CD8-positive, alpha-beta memory T cell (primary cell): ENCODE data around the gene SLC38A4. TPM values are rescaled to one million over a fixed set of nuclear protein-coding genes. Genes with fewer than 3 reads are reported as not detected.

Experiments
- CTCF ChIA-PET: fragments of 350-600 bp; sonication (Branson Sonifier 250); formaldehyde crosslinking; loops from one replicate; lab custom pipeline; 2021; ENCODE audit warnings: antibody characterized with exemption; lab: Charles Lee
- POLR2A ChIA-PET: fragments of 350-600 bp; sonication (Branson Sonifier 250); formaldehyde crosslinking; loops from one replicate; lab custom pipeline; 2021; ENCODE audit warnings: antibody characterized with exemption; lab: Charles Lee
- DNase-seq, 5 donors: peaks; one replicate each; pipeline versions ENCODE4 v3.0.0 to v3.0.0-alpha.2; 2020 to 2022; ENCODE audit warnings: mixed read lengths in 1 of 5
- H3K27ac ChIP-seq: one replicate; pipeline ENCODE4 v1.7.0; 2013; ENCODE audit warnings: low read depth, mild to moderate bottlenecking, low read length, moderate library complexity
- H3K27me3 ChIP-seq: 2 replicates; pipeline ENCODE4 v1.7.0; 2013; ENCODE audit warnings: low read length, mild to moderate bottlenecking; ENCODE audit not compliant: insufficient read depth, poor library complexity, severe bottlenecking
- H3K36me3 ChIP-seq: 2 replicates; pipeline ENCODE4 v1.7.0; 2013; ENCODE audit warnings: mild to moderate bottlenecking, low read length, moderate library complexity; ENCODE audit not compliant: insufficient read depth
- H3K4me1 ChIP-seq: 2 replicates; pipeline ENCODE4 v1.7.0; 2013; ENCODE audit warnings: mild to moderate bottlenecking, low read length, moderate library complexity; ENCODE audit not compliant: insufficient read depth
- H3K4me3 ChIP-seq: 2 replicates; pipeline ENCODE4 v1.7.0; 2013; ENCODE audit warnings: mild to moderate bottlenecking, low read length
- H3K9me3 ChIP-seq: 2 replicates; pipeline ENCODE4 v1.7.0; 2013; ENCODE audit warnings: mild to moderate bottlenecking, low read length
- H3K27ac Mint-ChIP-seq, 8 donors: one replicate each; pipeline ENCODE4 v1.8.0; 2020 to 2021; ENCODE audit warnings: mixed read lengths in 8 of 8, mild to moderate bottlenecking in 6 of 8, inconsistent platforms in 3 of 8, moderate library complexity in 3 of 8
- H3K27me3 Mint-ChIP-seq, 2 donors: one replicate each; pipeline ENCODE4 v1.8.0; 2020 to 2021; ENCODE audit warnings: mixed read lengths in 2 of 2, mild to moderate bottlenecking in 1 of 2, moderate library complexity in 1 of 2
- H3K36me3 Mint-ChIP-seq, 3 donors: one replicate each; pipeline ENCODE4 v1.8.0; 2020 to 2021; ENCODE audit warnings: mixed read lengths in 3 of 3, inconsistent platforms in 1 of 3, mild to moderate bottlenecking in 1 of 3
- H3K4me1 Mint-ChIP-seq, 3 donors: one replicate each; pipeline ENCODE4 v1.8.0; 2020 to 2021; ENCODE audit warnings: mixed read lengths in 3 of 3, inconsistent platforms in 1 of 3, mild to moderate bottlenecking in 1 of 3
- H3K4me3 Mint-ChIP-seq, 7 donors: one replicate each; pipeline ENCODE4 v1.8.0; 2020 to 2021; ENCODE audit warnings: mixed read lengths in 7 of 7, mild to moderate bottlenecking in 6 of 7, moderate library complexity in 4 of 7, inconsistent platforms in 2 of 7
- H3K9me3 Mint-ChIP-seq, 5 donors: one replicate each; pipeline ENCODE4 v1.8.0; 2020 to 2022; ENCODE audit warnings: mixed read lengths in 5 of 5, mild to moderate bottlenecking in 3 of 5, moderate library complexity in 2 of 5, inconsistent platforms in 1 of 5
- polyA plus RNA-seq: library from polyadenylated mRNA; unstranded; fragments of 300-500 nt; fragmentation: Illumina TruSeq; gene quantifications from one replicate; pipeline ENCODE4 v1.2.3, GENCODE V29; 2021
- total RNA-seq, 2 experiments: library from RNA; stranded (reverse); gene quantifications; one replicate each; pipeline ENCODE4 v1.2.3, GENCODE V29; 2021

Gene SLC38A4
- total RNA-seq (not detected), polyA plus RNA-seq (not detected)

GRCh38 chr12:46825591-46826414, at the start of gene SLC38A4:
Gene SLC38A4, minus strand, starts transcription at chr12:46825997. Its CDS starts 32,926 bp downstream, at chr12:46793071.
- DNase-seq, result no peak
- H3K4me1 ChIP-seq, result no peaks in the 10 kb centered on the region
- Mint-ChIP-seq H3K27ac (no peak within 1 kb of the TSS), H3K9me3 (no peaks in the 10 kb centered on the region), H3K27me3 (peaks cover 31 to 81% of the 10 kb centered on the region in 2 donors), H3K4me3 (no peak within 1 kb of the TSS), H3K36me3 (peaks cover 0 to 5% (median 2%) of the 10 kb centered on the region in 3 donors), H3K4me1 (peaks cover 0 to 2% (median 0%) of the 10 kb centered on the region in 3 donors)
- H3K36me3 ChIP-seq, result no peaks in the 10 kb centered on the region
- H3K9me3 ChIP-seq, result no peaks in the 10 kb centered on the region
- H3K27ac ChIP-seq, result no peak within 1 kb of the TSS
- no peaks in the 10 kb centered on the region for H3K27me3 ChIP-seq
- ChIA-PET CTCF (no interaction called here), POLR2A (no interaction called here)
- no peak within 1 kb of the TSS for H3K4me3 ChIP-seq

- Histone ChIP-seq H3K36me3 (no peaks in the 10 kb centered on the region), H3K4me3 (no peak overlapping the region), H3K27ac (no peak overlapping the region), H3K27me3 (no peaks in the 10 kb centered on the region), H3K4me1 (no peaks in the 10 kb centered on the region), H3K9me3 (peaks cover 4% of the 10 kb centered on the region)
- ChIA-PET CTCF (no interaction called here), POLR2A (no interaction called here)
- H3K4me1 Mint-ChIP-seq, result no peaks in the 10 kb centered on the region
- peaks cover 3 to 40% of the 10 kb centered on the region in 2 donors for H3K27me3 Mint-ChIP-seq
- no peak overlapping the region for H3K4me3 Mint-ChIP-seq
- peaks cover 0 to 20% (median 2%) of the 10 kb centered on the region in 3 donors for H3K36me3 Mint-ChIP-seq
- peaks cover 4 to 33% (median 17%) of the 10 kb centered on the region in 5 donors for H3K9me3 Mint-ChIP-seq
- no peak for DNase-seq
- H3K27ac Mint-ChIP-seq, result no peak overlapping the region
Observed at GRCh38 chr12:46875095-46875494, 49.3 kb upstream of the SLC38A4 start.

DNA sequence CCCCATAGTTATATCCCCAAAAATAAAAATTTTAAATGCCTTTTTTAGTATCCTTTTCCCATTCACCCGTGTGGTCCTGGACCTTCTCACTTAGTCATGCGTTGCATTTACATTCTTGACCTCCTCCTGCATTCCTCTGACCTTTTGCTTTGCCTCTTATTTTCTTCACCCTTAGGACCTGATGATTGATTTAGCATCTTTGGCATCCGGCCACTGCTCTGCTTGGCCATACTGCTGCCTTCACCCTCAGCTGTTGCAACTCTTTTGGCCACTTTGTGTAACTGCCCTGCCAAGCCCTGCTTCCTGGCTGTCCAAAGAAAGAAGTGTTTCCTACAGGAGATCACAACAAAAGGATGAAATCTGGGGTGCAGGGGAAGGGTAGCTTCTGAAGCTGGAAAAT, 48.8 kb upstream of the SLC38A4 start:
- H3K27me3 ChIP-seq, result no peaks in the 10 kb centered on the region
- Mint-ChIP-seq H3K36me3 (peaks cover 0 to 20% (median 2%) of the 10 kb centered on the region in 3 donors), H3K4me1 (no peaks in the 10 kb centered on the region), H3K4me3 (no peak overlapping the region), H3K9me3 (peaks cover 4 to 33% (median 17%) of the 10 kb centered on the region in 5 donors), H3K27me3 (peaks cover 6 to 43% of the 10 kb centered on the region in 2 donors), H3K27ac (no peak overlapping the region)
- DNase-seq, result no peak
- peaks cover 4% of the 10 kb centered on the region for H3K9me3 ChIP-seq
- no peaks in the 10 kb centered on the region for H3K36me3 ChIP-seq
- no peaks in the 10 kb centered on the region for H3K4me1 ChIP-seq
- no peak overlapping the region for H3K27ac ChIP-seq
- H3K4me3 ChIP-seq, result no peak overlapping the region
- POLR2A ChIA-PET, result no interaction called here
- CTCF ChIA-PET, result no interaction called here

DNA sequence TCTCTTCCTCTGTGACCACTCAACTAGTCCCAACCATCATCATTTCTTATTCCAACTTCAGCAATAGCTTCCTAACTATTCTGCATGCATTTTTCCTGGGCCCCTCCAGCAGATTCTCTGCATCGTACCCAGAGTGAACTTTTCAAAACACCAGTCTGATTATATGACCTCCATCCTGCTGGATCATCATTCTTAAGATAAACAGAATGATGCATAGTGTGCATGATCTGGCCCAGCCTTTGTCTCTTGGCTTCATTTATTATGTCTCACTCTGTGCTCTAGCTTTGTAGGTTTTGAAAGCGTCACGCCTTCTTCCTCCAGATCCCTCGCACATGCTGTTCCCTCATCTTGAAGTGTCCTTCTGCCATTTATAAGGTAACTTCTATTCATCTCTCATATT, 46.3 kb upstream of the SLC38A4 start:
- CTCF ChIA-PET, result no interaction called here
- H3K4me1 Mint-ChIP-seq, result no peaks in the 10 kb centered on the region
- H3K27ac ChIP-seq, result no peak overlapping the region

GRCh38 chr12:46865311-46865710, 39.5 kb upstream of the SLC38A4 start:
- H3K36me3 Mint-ChIP-seq, result peaks cover 0 to 29% (median 0%) of the 10 kb centered on the region in 3 donors
- H3K27ac ChIP-seq, result no peak overlapping the region
- no peak for DNase-seq
- H3K4me3 Mint-ChIP-seq, result no peak overlapping the region
- POLR2A ChIA-PET, result no interaction called here
- H3K9me3 Mint-ChIP-seq, result peaks cover 7 to 21% (median 12%) of the 10 kb centered on the region in 5 donors
- CTCF ChIA-PET, result no interaction called here
- H3K4me1 Mint-ChIP-seq, result no peaks in the 10 kb centered on the region
- H3K4me1 ChIP-seq, result no peaks in the 10 kb centered on the region
- no peak overlapping the region for H3K27ac Mint-ChIP-seq
- H3K36me3 ChIP-seq, result no peaks in the 10 kb centered on the region
- no peak overlapping the region for H3K4me3 ChIP-seq
- peaks cover 5 to 15% of the 10 kb centered on the region in 2 donors for H3K27me3 Mint-ChIP-seq
- no peaks in the 10 kb centered on the region for H3K9me3 ChIP-seq
- H3K27me3 ChIP-seq, result no peaks in the 10 kb centered on the region

More for the DNA sequence above, 46.3 kb upstream of the SLC38A4 start:
- H3K27me3 ChIP-seq, result no peaks in the 10 kb centered on the region
- DNase-seq, result no peak
- peak overlapping the region in 1 of 8 donors; percentile 79 for H3K27ac Mint-ChIP-seq
- H3K9me3 ChIP-seq, result peaks cover 4% of the 10 kb centered on the region
- peaks cover 5 to 29% of the 10 kb centered on the region in 2 donors for H3K27me3 Mint-ChIP-seq
- peaks cover 4 to 15% (median 9%) of the 10 kb centered on the region in 5 donors for H3K9me3 Mint-ChIP-seq
- no peak overlapping the region for H3K4me3 Mint-ChIP-seq
- H3K36me3 ChIP-seq, result no peaks in the 10 kb centered on the region
- peaks cover 0 to 7% (median 0%) of the 10 kb centered on the region in 3 donors for H3K36me3 Mint-ChIP-seq
- POLR2A ChIA-PET, result no interaction called here
- no peak overlapping the region for H3K4me3 ChIP-seq
- H3K4me1 ChIP-seq, result no peaks in the 10 kb centered on the region

- H3K4me1 Mint-ChIP-seq, result no peaks in the 10 kb centered on the region
- Histone ChIP-seq H3K27me3 (no peaks in the 10 kb centered on the region), H3K27ac (no peak overlapping the region), H3K4me1 (no peaks in the 10 kb centered on the region), H3K4me3 (no peak overlapping the region), H3K36me3 (no peaks in the 10 kb centered on the region), H3K9me3 (no peaks in the 10 kb centered on the region)
- CTCF ChIA-PET, result no interaction called here
- POLR2A ChIA-PET, result interaction anchor here (0.7 kb wide), 1 partner anchor 11 kb away, joined by 3 read pairs; no protein-coding TSS in a partner anchor
- no peak for DNase-seq
- H3K27ac Mint-ChIP-seq, result no peak overlapping the region
- H3K9me3 Mint-ChIP-seq, result peaks cover 9 to 34% (median 27%) of the 10 kb centered on the region in 5 donors
- peaks cover 0 to 28% (median 2%) of the 10 kb centered on the region in 3 donors for H3K36me3 Mint-ChIP-seq
- no peak overlapping the region for H3K4me3 Mint-ChIP-seq
- H3K27me3 Mint-ChIP-seq, result peaks cover 1 to 6% of the 10 kb centered on the region in 2 donors
Observed at GRCh38 chr12:46858368-46858767, 32.6 kb upstream of the SLC38A4 start.

DNA sequence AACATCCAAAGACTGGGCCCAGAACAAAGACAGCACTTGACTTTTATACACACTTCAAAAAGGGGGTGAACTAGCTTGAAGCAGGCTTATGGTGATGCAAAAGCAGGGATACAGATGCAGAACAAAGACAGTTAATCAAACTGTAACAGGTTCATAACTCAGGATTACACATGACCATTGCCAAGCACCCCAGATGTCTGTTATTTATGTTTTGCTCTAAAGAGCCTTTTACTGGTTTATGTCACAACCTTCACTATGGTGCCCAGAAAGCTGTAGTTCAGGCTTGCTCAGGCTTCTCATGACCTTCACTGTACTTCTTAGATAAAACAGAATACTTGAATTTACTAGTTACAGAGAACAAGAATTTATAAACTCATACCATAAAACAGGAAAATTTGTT, 31.7 kb upstream of the SLC38A4 start:
- Histone ChIP-seq H3K4me1 (no peaks in the 10 kb centered on the region), H3K4me3 (no peak overlapping the region), H3K36me3 (no peaks in the 10 kb centered on the region), H3K9me3 (no peaks in the 10 kb centered on the region), H3K27ac (no peak overlapping the region), H3K27me3 (no peaks in the 10 kb centered on the region)
- H3K9me3 Mint-ChIP-seq, result peaks cover 9 to 31% (median 27%) of the 10 kb centered on the region in 5 donors
- H3K4me1 Mint-ChIP-seq, result no peaks in the 10 kb centered on the region
- H3K4me3 Mint-ChIP-seq, result no peak overlapping the region
- ChIA-PET POLR2A (no interaction called here), CTCF (no interaction called here)
- no peak overlapping the region for H3K27ac Mint-ChIP-seq
- peaks cover 0 to 22% (median 2%) of the 10 kb centered on the region in 3 donors for H3K36me3 Mint-ChIP-seq
- no peak for DNase-seq
- peaks cover 0 to 1% of the 10 kb centered on the region in 2 donors for H3K27me3 Mint-ChIP-seq

GRCh38 chr12:46855760-46856159, 30.0 kb upstream of the SLC38A4 start:
- Mint-ChIP-seq H3K4me1 (no peaks in the 10 kb centered on the region), H3K36me3 (peaks cover 0 to 11% (median 2%) of the 10 kb centered on the region in 3 donors), H3K9me3 (peaks cover 9 to 35% (median 30%) of the 10 kb centered on the region in 5 donors), H3K27me3 (peaks cover 2 to 6% of the 10 kb centered on the region in 2 donors), H3K4me3 (no peak overlapping the region), H3K27ac (no peak overlapping the region)
- Histone ChIP-seq H3K27me3 (no peaks in the 10 kb centered on the region), H3K27ac (no peak overlapping the region), H3K9me3 (no peaks in the 10 kb centered on the region), H3K4me3 (no peak overlapping the region), H3K36me3 (no peaks in the 10 kb centered on the region), H3K4me1 (no peaks in the 10 kb centered on the region)
- no peak for DNase-seq
- POLR2A ChIA-PET, result no interaction called here
- CTCF ChIA-PET, result no interaction called here
